Gastrocnemius medialis (tissue), 4 donors: ENCODE data around the gene PCP4L1.

Experiments
- CTCF ChIP-seq, 5 experiments: fragments of 450-650 bp in 3 of 5; fragments of 200-600 bp in 2 of 5; sonication (generic) in 2 of 5; IDR thresholded peaks in 4 of 5; conservative IDR thresholded peaks in 1 of 5; 1 replicate in 4 of 5; 2 replicates in 1 of 5; pipeline ENCODE4 v1.5.1; 2016 to 2019; ENCODE audit warnings: antibody characterized with exemption in 5 of 5, mild to moderate bottlenecking in 3 of 5, moderate library complexity in 3 of 5
- POLR2A ChIP-seq, 2 donors: fragments of 450-650 bp; IDR thresholded peaks; one replicate each; pipeline ENCODE4 v1.6.1; 2017; ENCODE audit warnings: antibody characterized with exemption in 2 of 2, mild to moderate bottlenecking in 2 of 2, moderate library complexity in 2 of 2

- TF ChIP-seq POLR2A (IDR thresholded peaks at IDR 0.05) (no peak), CTCF (IDR thresholded peaks at IDR 0.05 in 4 of 5, conservative IDR thresholded peaks at IDR 0.05 in 1 of 5) (no peak)
Observed at GRCh38 chr1:161230762-161231161, 27.8 kb upstream of the PCP4L1 start.
